ENCODE measurements around the gene IKZF3. TPM values are rescaled to one million over a fixed set of nuclear protein-coding genes. Genes with fewer than 3 reads are reported as not detected.

IKZF3 gene
- total and polyA plus RNA-seq, 8 donors, result 0.12 to 1.2 (median 0.61) TPM

DNA sequence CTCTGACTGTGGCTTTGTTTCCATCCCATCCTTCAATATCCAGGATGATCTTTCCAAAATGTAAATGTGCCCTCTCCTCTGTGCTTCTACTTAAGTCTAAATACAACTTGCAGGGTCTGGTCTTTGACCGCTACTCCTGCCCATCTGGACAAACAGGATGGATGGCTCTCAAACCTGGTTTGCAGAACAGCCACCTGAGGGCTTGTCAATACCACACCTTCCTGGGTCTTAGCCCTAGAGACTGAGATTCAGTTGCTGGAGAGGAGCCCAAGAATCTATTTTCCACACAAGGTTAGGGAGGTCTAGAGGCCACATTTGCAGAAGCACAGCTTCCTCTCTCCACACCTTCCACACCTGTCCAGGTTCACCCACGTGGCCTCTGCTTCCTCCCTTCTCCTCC lies 128.2 kb downstream of the IKZF3 start:
- Histone ChIP-seq H3K27ac (no peak overlapping the region), H3K9me3 (no peaks in the 10 kb centered on the region), H3K36me3 (no peaks in the 10 kb centered on the region), H3K4me3 (no peak overlapping the region), H3K4me1 (peaks cover 9 to 14% (median 10%) of the 10 kb centered on the region in 3 donors), H3K27me3 (no peaks in the 10 kb centered on the region)
- ATAC-seq (no peak), DNase-seq (peak in 1 of 6 donors; percentile 15), FAIRE-seq (no peak)
- 75 to 76% methylated on average over 2 of the region's 2 CpGs for WGBS, 2 donors
- intact Hi-C loops (cut with DNase I), result no loop called here
- TF ChIP-seq, protein P1, sequence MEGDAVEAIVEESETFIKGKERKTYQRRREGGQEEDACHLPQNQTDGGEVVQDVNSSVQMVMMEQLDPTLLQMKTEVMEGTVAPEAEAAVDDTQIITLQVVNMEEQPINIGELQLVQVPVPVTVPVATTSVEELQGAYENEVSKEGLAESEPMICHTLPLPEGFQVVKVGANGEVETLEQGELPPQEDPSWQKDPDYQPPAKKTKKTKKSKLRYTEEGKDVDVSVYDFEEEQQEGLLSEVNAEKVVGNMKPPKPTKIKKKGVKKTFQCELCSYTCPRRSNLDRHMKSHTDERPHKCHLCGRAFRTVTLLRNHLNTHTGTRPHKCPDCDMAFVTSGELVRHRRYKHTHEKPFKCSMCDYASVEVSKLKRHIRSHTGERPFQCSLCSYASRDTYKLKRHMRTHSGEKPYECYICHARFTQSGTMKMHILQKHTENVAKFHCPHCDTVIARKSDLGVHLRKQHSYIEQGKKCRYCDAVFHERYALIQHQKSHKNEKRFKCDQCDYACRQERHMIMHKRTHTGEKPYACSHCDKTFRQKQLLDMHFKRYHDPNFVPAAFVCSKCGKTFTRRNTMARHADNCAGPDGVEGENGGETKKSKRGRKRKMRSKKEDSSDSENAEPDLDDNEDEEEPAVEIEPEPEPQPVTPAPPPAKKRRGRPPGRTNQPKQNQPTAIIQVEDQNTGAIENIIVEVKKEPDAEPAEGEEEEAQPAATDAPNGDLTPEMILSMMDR (IDR thresholded peaks at IDR 0.05), result no peak

DNA sequence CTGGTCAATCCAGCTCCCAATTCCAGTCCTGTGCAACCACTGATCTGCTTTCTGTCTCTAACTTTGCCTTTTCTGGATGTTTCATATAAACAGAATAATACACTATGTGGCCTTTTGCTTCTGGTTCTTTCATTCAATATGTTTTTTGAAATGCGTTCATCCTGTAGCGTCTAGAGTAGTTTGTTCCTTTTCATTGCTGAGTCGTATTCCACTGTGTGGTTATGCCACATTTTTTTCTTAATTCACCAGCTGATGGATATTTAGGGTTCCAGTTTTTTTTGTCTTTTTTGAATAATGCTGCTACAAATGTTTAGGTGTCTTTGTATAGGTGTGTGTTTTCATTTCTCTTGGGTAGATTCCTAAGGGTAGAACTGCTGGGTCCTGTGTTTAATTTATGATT lies 131.5 kb downstream of the IKZF3 start:
- TF ChIP-seq, protein P1 (IDR thresholded peaks at IDR 0.05), result no peak
- ATAC-seq (no peak), FAIRE-seq (no peak), DNase-seq (no peak)
- peaks cover 7 to 14% (median 10%) of the 10 kb centered on the region in 3 donors for H3K4me1 ChIP-seq
- peaks cover 0 to 10% (median 0%) of the 10 kb centered on the region in 3 donors for H3K36me3 ChIP-seq
- H3K9me3 ChIP-seq, result no peaks in the 10 kb centered on the region
- intact Hi-C loops (cut with DNase I), result no loop called here
- no peak overlapping the region for H3K27ac ChIP-seq
- H3K4me3 ChIP-seq, result no peak overlapping the region
- WGBS, 2 donors, result 97 to 98% methylated on average over 3 of the region's 3 CpGs
- H3K27me3 ChIP-seq, result no peaks in the 10 kb centered on the region

DNA sequence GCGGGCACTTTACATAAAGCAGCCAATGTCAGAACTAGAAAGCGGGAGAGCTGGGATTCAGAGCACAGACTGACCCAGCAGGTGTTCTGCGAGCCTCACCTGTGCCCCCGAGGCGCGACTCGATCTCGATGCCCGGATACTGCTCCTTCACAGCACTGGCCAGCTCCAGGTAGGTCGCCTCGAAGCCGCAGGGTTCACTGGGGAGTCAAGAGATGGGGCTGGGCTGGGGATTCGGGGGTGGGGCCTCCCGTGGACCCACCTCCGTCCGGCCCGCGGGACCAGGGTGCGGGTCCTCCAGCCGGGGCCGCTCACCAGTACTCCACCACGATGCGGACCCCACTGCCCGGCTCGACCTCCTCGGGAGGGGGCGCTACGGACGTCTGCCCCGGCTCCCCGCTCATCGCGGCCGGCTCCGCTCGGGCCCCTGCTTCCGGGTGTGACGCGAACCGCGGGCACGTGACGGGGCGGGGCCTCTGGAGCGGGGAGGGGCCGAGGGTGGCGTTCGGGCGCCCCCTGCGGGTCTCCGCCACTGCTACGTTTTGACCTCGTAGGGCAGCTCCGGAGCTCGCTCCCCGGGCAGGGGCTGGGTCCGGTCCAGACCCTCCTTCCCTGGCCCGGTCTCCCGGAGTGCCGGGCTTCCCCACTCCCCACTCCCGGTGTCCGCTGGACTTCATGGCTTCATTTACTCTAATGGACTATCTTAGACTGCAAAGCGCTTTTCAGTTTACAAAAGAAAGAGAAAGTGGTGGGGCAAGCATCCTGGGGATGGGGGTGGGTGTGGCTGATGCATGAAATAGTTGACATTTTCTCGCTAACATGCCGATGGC lies 133.8 kb downstream of the IKZF3 start, which contains the start of gene MIEN1:
TSS of gene MIEN1 (minus strand) at position 438 of the 827 bp plus-strand sequence. CDS start at position 401, 37 bp downstream.
- FAIRE-seq (no peak), ATAC-seq (peak; percentile 94 to 99 (median 98)), DNase-seq (peak; percentile 85 to 99 (median 95))
- Histone ChIP-seq H3K36me3 (peaks cover 0 to 11% (median 7%) of the 10 kb centered on the region in 3 donors), H3K9me3 (no peaks in the 10 kb centered on the region), H3K4me3 (peak within 1 kb of the TSS; percentile 63 to 86 (median 71)), H3K27me3 (no peaks in the 10 kb centered on the region), H3K4me1 (peaks cover 0 to 7% (median 0%) of the 10 kb centered on the region in 3 donors), H3K27ac (peak within 1 kb of the TSS; percentile 82 to 93 (median 90))
- intact Hi-C loops (cut with DNase I), result no loop called here
- TF ChIP-seq, protein P1 (IDR thresholded peaks at IDR 0.05), result peak; percentile 82 to 89 (median 86)
- 0 to 1% methylated on average over 49 to 65 of the region's 65 CpGs for WGBS, 2 donors

DNA sequence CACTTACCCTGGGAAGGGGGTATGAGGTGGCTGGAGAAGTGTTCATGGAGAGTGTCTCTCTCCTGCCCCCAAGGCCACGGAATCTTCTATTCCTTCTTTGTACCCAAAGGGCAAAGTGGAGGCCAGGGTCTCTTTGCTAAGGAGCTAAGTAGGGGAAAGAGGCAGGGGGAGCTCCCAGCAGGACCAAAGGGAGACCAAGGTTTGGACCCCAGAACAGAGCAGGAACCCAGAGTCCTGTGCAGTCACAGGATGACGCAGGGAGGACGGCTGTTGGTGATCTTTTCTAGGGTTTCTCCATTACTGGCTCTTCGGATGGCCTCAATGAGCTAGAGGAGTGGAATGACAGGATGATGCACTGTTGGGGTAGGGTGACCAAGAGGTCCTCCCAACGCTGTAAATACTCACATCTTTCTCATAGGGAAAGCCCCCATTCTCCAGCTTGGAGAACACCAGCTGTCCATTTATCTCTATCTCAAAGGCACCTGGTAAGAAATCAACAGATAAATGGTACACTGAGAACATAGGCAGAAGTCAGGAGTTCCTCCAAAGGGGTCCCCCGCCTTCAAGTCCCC lies 134.7 kb downstream of the IKZF3 start:
- Histone ChIP-seq H3K4me3 (peak overlapping the region in 3 of 4 donors; percentile 70 to 86 (median 72)), H3K27ac (peak overlapping the region; percentile 82 to 93 (median 90)), H3K4me1 (peaks cover 0 to 7% (median 0%) of the 10 kb centered on the region in 3 donors), H3K36me3 (peaks cover 0 to 20% (median 7%) of the 10 kb centered on the region in 3 donors), H3K27me3 (no peaks in the 10 kb centered on the region), H3K9me3 (no peaks in the 10 kb centered on the region)
- TF ChIP-seq, protein P1 (IDR thresholded peaks at IDR 0.05), result no peak
- DNase-seq, result peak in 1 of 6 donors; percentile 12
- no peak for ATAC-seq
- no peak for FAIRE-seq
- 62 to 74% methylated on average over 6 of the region's 6 CpGs for WGBS, 2 donors
- intact Hi-C loops (cut with DNase I), result no loop called here
